ENCODE results near the gene NCOR2.
A peak's percentile ranks its signal among the peaks of the same experiment; 100 is the strongest.

Gene NCOR2

DNA sequence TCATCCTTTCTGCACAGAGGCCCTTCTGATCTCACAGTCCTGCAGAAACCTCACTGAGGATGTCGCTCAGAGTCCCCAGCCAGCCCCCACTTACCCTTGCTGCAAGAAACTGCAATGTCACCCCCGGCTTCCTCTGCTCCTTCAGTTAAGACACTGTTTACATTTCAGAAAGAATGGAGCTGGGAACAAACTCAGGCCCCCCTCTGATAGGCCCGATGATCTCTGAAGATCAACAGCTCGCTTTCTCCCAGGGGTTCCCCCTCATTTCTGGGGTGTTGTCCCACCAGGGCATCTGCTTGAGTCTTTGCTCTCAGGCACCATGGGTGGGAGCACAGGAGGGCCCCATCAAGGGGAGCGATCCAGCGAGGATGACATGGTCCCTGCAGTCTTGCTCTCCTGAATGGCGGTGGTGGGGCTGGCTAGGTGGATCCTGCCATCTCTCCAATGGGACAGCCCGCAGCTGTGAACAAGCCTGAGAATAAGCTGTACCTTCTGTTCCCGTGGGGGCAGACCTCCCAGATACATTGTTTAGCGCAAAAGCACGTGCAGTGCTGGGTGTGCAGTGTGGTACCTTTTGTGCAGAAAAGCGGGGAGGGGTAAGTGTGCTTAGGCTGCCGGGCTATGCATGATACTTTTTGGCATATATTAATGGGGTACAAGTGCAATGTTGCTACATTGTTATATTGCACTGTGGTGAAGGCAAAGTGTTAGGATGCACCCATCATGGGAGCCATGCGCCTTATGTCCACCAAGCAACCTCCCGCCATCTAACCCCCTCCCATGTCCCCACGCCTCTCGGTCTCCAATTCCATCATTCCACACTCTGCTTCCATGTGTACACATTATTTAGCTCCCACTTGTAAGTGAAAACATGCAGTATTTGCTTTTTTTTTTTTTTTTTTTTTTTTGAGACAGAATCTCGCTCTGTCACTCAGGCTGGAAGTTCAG is 6.7 kb upstream of the NCOR2 start:
- DNase-seq = no peak

GRCh38 chr12:124571556-124571955 is 4.1 kb upstream of the NCOR2 start:
- no peak for DNase-seq

GRCh38 chr12:124570810-124571209 is 3.4 kb upstream of the NCOR2 start:
- DNase-seq = no peak

GRCh38 chr12:124569375-124570148 is 2.1 kb upstream of the NCOR2 start:
- DNase-seq = no peak

GRCh38 chr12:124568431-124569374 is 1.3 kb upstream of the NCOR2 start:
- DNase-seq = no peak

GRCh38 chr12:124567673-124568373 is 411 bp upstream of the NCOR2 start:
- DNase-seq = peak; percentile 61

DNA sequence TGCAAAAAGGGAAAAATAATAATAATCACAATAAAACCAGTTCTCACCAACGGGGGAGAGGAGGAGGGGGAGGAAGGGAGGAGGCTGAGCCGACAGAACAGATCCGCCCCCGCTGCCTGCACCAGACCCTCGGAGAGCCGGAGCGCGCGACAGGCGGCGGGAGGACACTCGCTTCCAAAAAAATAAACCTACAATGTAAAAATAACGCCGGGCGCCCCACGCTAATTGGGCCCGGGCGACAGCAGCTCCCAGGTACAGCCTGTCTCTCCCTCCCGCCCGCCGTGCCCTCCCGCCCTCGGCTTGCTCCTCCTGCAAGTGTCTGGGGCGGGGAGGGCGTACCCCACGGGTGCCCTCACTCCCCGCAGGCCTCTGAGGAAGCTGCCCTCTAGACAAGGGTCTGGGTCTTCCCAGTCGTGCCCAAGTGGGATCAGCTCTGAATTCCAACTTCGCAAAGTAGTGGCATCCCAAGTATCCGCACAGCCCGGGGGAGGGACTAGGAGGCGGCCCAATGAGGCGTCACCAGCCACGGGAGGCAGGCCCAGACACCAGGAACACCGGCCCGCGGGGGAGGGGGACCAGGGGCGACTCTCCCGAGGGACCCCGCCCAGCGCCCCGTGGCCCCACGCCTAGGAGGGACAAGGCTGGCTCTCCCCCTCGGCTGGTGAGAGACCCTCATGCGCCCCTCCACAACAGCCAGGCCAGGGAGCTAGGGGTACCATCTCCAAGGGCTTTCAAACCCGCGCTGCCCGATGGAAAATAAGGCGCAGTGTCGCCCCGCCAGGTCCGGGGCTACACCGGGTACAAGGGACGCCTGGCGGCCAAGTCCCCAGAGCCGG is 1.0 kb downstream of the NCOR2 start:
- DNase-seq = peak in 1 of 2 experiments; percentile 41

DNA sequence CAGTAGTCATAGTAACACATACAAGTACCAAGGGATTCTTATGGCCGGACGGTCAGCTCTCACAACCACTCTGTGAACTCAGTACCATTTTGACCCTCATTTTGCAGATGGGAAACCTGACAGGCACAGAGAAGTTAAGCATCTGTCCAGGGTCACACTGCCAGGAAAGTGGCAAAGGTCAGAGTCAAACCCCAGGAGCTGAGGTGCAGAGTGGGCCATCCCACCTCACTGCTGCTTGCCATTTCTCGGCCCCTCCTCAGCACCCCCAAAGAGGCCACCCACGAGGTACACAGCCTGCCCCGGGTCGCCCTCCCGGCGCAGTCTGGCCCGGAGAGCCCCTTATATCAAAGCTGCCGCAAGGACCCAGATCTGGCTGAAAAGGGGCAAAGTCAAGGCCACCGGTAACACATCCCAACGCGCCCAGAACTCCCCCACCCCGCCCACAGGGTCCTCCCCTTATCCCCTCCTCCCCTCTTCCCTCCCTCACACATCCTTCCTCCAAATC is 1.7 kb downstream of the NCOR2 start:
- DNase-seq = no peak

DNA sequence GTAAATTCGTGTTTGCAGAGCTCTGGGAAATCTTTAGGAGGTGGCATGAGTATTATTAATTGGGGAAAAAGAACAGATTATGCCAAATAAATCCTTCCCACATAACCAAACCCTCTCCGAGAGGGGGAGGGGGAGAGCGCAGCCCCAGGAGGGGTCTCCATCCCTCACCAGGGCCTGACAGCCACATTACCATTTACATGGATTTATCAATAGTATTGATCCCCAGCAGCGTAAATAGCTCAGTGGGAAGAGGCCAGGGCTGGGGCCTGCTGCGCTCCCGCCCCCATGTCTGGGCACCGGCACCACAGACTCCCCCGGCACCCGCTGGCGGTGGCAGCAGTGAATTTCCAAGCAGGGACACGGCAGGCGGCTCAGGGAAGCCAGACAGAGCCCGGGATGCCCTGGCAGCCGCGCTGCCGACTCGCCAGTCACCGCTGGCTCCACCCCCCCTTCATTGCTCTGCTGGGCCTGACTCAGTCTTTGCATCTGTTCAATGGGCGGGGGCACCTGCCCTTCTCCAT is 2.4 kb downstream of the NCOR2 start:
- DNase-seq = no peak

GRCh38 chr12:124564232-124564958 is 3.0 kb downstream of the NCOR2 start:
- no peak for DNase-seq

DNA sequence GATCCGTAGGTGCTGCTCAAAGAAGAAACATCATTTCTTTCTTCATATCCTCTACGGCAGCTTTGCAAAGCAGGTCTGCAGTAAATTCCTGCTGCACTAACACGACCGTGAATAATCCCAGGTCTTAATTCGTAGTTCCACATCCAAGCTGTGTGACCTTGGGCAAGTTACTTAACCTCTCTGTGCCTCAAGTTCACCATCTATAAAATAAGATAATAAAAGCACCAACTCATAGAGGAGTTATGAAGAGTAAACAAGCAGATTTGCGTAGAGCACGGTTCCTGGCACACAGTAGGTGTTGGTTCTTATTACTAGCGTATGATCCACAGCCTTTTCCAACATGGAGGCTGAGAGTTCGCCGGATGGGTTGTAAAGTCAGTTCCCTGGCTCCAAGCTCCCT is 3.6 kb downstream of the NCOR2 start:
- no peak for DNase-seq

- no peak for DNase-seq
These were observed 4.0 kb downstream of the NCOR2 start for GRCh38 chr12:124563401-124563800.

DNA sequence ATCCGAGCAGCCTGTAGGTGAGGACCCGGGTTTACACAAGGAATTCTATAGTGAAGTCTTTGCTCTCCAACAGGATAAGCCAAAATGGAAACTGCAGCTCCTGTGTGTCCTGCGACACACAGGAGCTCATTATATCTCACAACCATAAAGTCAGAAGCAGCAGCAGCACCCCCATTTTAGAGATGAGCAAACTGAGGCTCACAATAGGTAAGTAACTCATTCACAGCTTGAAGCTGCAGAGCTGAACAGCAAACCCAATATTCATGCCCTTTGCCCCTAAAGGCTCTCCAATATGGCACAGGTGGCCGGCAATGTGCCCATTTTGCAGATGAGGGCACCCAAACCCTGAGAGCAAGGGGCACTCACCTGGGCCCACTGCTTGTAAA is 4.6 kb downstream of the NCOR2 start:
- DNase-seq = no peak

DNA sequence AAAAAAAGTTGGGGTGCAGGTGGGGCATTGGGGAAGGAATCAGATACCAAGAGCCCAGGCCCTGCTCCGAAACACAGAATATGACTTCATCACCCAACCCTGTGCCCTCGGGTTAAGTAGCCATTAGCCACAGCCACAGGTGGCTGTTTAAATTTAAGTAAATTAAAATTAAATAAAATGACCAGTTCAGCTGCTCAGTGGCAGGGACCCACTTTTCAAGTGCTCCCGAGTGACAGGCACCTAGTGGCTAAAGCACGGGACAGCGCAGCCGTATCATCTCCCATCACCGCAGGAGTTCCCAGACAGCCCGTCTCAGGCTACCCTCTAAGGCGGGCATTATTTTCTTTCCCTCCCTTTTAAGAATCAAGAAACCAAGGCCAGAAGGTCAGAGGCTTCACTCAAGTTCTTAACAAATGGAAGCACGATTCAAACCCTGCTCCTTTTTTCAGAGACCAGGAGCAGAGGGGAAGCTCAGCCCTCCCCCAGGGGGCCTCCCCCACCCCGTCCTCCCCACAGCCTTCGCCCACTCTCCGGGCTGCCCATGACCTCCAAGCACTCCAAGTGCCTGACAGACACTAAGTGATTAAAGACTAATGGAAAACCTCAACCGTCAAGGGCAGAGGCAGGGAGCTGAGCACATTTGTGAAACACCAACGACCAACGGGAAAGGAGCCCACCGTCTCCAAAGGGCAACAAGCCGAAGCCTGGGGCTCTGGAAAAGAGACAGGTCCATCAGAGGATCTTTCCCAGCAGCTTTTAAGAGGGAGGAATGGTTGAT is 5.2 kb downstream of the NCOR2 start:
- DNase-seq = no peak

GRCh38 chr12:124561231-124561630 is 6.2 kb downstream of the NCOR2 start:
- no peak for DNase-seq

DNA sequence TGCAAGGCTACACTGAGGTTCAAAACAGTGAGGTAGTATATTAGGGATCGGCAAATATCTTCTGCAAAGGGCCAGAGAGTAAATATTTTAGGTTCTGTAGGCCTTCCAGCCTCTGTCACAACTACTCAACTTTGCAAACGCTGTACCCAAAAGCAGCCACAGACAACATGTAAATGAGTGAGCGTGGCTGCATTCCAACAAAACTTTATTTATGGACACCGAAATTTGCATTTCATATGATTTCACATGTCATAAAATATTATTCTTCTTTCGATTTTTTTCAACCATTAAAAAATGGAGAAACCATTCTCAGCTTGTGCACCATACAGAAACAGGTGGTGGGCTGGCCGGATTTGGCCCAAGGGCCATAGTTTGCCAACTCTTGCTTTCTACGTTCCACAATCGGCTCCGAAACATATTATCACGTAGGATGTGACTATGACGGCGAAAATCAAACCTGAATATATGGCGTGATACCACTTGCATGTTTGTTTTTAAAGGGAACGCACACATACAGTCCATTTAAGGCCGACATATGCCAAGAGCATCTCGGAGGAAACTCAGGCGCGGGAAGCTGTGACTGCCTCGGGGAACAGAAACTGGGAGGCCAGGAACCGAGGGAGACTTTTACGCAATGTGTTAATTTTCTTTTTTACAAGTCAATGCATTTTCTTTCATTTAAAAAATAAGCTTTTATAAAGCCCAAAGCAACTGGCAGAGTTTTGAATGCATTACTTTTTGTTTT is 7.1 kb downstream of the NCOR2 start:
- DNase-seq = no peak

- DNase-seq = no peak
These were observed 8.0 kb downstream of the NCOR2 start for GRCh38 chr12:124559182-124560017.

GRCh38 chr12:124558313-124558712 is 9.1 kb downstream of the NCOR2 start:
- DNase-seq = no peak
